Adipocyte (in vitro differentiated cells): ENCODE measurements around the gene PRSS57.
A peak's percentile ranks its signal among the peaks of the same experiment; 100 is the strongest.

Source experiments
- DNase-seq: peaks from one replicate; pipeline ENCODE4 v3.0.0-alpha.2; 2015; ENCODE audit warnings: low read depth
- H3K27me3 ChIP-seq: replicated peaks from 2 replicates; pipeline ENCODE4 v1.7.0; 2013; ENCODE audit warnings: mild to moderate bottlenecking, low read length, moderate library complexity; ENCODE audit not compliant: control insufficient read depth, insufficient read depth
- H3K36me3 ChIP-seq: 2 replicates; pipeline ENCODE4 v1.7.0; 2013; ENCODE audit warnings: low read length, mild to moderate bottlenecking, moderate library complexity; ENCODE audit not compliant: control insufficient read depth, insufficient read depth, severe bottlenecking
- H3K4me1 ChIP-seq: 2 replicates; pipeline ENCODE4 v1.7.0; 2013; ENCODE audit warnings: mild to moderate bottlenecking, low read length, moderate library complexity; ENCODE audit not compliant: control insufficient read depth, insufficient read depth
- H3K4me3 ChIP-seq: 2 replicates; pipeline ENCODE4 v1.7.0; 2013; ENCODE audit warnings: mild to moderate bottlenecking, low read length, moderate library complexity
- H3K9ac ChIP-seq: 2 replicates; pipeline ENCODE4 v1.7.0; 2013; ENCODE audit warnings: mild to moderate bottlenecking, low read length, moderate library complexity
- H3K9me3 ChIP-seq: 2 replicates; pipeline ENCODE4 v1.7.0; 2013; ENCODE audit warnings: mild to moderate bottlenecking, low read length, moderate library complexity; ENCODE audit not compliant: control insufficient read depth

Gene PRSS57

GRCh38 chr19:720345-721160, 25.3 kb upstream of the PRSS57 start:
- no peaks in the 10 kb centered on the region for H3K36me3 ChIP-seq
- peaks cover 16% of the 10 kb centered on the region for H3K4me1 ChIP-seq
- H3K27me3 ChIP-seq, result no peaks in the 10 kb centered on the region
- H3K9me3 ChIP-seq, result no peaks in the 10 kb centered on the region
- no peak for DNase-seq
- peak overlapping the region; percentile 34 for H3K9ac ChIP-seq
- H3K4me3 ChIP-seq, result no peak overlapping the region

- H3K27me3 ChIP-seq, result no peaks in the 10 kb centered on the region
- H3K9me3 ChIP-seq, result no peaks in the 10 kb centered on the region
- peak overlapping the region; percentile 12 for H3K4me3 ChIP-seq
- peaks cover 16% of the 10 kb centered on the region for H3K4me1 ChIP-seq
- H3K36me3 ChIP-seq, result no peaks in the 10 kb centered on the region
- no peak for DNase-seq
- peak overlapping the region; percentile 63 for H3K9ac ChIP-seq
Measured at GRCh38 chr19:719636-720344, 24.5 kb upstream of the PRSS57 start.

GRCh38 chr19:718991-719512, 23.8 kb upstream of the PRSS57 start:
- Histone ChIP-seq H3K4me1 (peaks cover 16% of the 10 kb centered on the region), H3K9ac (peak overlapping the region; percentile 74), H3K36me3 (no peaks in the 10 kb centered on the region), H3K4me3 (no peak overlapping the region), H3K9me3 (no peaks in the 10 kb centered on the region), H3K27me3 (no peaks in the 10 kb centered on the region)
- DNase-seq, result peak; percentile 87

GRCh38 chr19:718251-718951, 23.1 kb upstream of the PRSS57 start:
- H3K4me3 ChIP-seq, result no peak overlapping the region
- peaks cover 16% of the 10 kb centered on the region for H3K4me1 ChIP-seq
- no peaks in the 10 kb centered on the region for H3K36me3 ChIP-seq
- H3K9ac ChIP-seq, result peak overlapping the region; percentile 74
- no peak for DNase-seq
- H3K27me3 ChIP-seq, result no peaks in the 10 kb centered on the region
- H3K9me3 ChIP-seq, result no peaks in the 10 kb centered on the region

GRCh38 chr19:715347-715746, 20.1 kb upstream of the PRSS57 start:
- DNase-seq, result no peak
- H3K9ac ChIP-seq, result no peak overlapping the region

GRCh38 chr19:711254-711653, 16.0 kb upstream of the PRSS57 start:
- Histone ChIP-seq H3K9ac (peak overlapping the region; percentile 88), H3K4me1 (peaks cover 23% of the 10 kb centered on the region), H3K4me3 (peak overlapping the region; percentile 85), H3K36me3 (no peaks in the 10 kb centered on the region), H3K9me3 (no peaks in the 10 kb centered on the region), H3K27me3 (no peaks in the 10 kb centered on the region)
- no peak for DNase-seq

More at GRCh38 chr19:715347-715746, 20.1 kb upstream of the PRSS57 start:
- Histone ChIP-seq H3K9me3 (no peaks in the 10 kb centered on the region), H3K27me3 (no peaks in the 10 kb centered on the region), H3K4me3 (no peak overlapping the region), H3K4me1 (peaks cover 26% of the 10 kb centered on the region), H3K36me3 (no peaks in the 10 kb centered on the region)

- no peaks in the 10 kb centered on the region for H3K36me3 ChIP-seq
- no peaks in the 10 kb centered on the region for H3K9me3 ChIP-seq
- H3K4me1 ChIP-seq, result peaks cover 23% of the 10 kb centered on the region
- H3K27me3 ChIP-seq, result no peaks in the 10 kb centered on the region
- no peak for DNase-seq
- peak overlapping the region; percentile 85 for H3K4me3 ChIP-seq
- H3K9ac ChIP-seq, result peak overlapping the region; percentile 88
Measured at GRCh38 chr19:710767-711166, 15.5 kb upstream of the PRSS57 start.

- H3K27me3 ChIP-seq, result no peaks in the 10 kb centered on the region
- H3K36me3 ChIP-seq, result no peaks in the 10 kb centered on the region
- H3K9me3 ChIP-seq, result no peaks in the 10 kb centered on the region
- DNase-seq, result peak; percentile 29
- peak overlapping the region; percentile 85 for H3K4me3 ChIP-seq
- H3K4me1 ChIP-seq, result peaks cover 23% of the 10 kb centered on the region
- peak overlapping the region; percentile 88 for H3K9ac ChIP-seq
Measured at GRCh38 chr19:709965-710571, 14.8 kb upstream of the PRSS57 start.

GRCh38 chr19:709196-709964, 14.1 kb upstream of the PRSS57 start:
- Histone ChIP-seq H3K4me1 (peaks cover 23% of the 10 kb centered on the region), H3K27me3 (no peaks in the 10 kb centered on the region), H3K9me3 (no peaks in the 10 kb centered on the region), H3K36me3 (no peaks in the 10 kb centered on the region), H3K4me3 (peak overlapping the region; percentile 85), H3K9ac (peak overlapping the region; percentile 88)
- DNase-seq, result peak; percentile 49
